Midbrain (tissue), 1 donor: ENCODE results near the gene PRLR.

Experiments
- DNase-seq: peaks from one replicate; lab custom pipeline; 2025; lab: John Stamatoyannopoulos, UW

PRLR gene

DNA sequence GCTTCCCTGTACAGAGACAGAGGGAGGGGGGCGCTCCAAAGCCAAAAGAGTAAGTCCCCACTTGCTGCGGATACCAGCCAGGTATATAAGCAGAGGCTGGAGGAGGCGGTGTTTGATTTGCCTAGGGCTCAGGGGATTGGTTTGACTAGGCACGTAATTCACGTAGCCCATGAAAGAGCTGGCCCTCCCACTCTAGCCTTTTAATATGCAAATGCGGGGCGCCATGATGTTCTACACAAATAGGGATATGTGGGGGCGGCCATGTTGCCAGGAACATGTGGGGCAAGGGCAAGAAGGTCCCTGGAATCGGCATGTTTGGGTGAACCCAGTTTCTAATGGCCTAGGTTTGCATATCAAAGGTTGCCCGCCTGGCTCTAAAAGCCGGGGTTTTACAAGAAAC lies 3.3 kb upstream of the PRLR start:
- no peak for DNase-seq

DNA sequence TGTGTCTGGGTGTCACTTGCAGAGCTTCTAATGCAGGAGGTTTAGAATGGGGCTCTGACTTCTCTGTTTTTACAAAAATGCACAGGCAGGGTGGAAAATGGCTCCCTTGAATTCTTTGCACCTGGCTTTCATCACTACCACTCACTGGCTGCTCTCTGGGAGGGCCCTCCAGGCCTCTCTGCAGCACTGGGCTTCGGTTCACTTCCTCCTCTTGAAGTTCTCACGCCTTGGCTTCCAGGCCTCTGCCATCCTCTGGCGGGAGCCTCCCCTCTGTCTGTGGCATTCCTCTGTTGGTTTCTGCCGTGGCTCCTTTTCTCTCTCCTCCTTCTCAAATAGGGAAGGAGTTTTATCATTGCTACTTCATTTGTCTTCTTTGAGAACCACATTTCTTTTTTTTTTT lies 2.8 kb upstream of the PRLR start:
- DNase-seq: no peak

DNA sequence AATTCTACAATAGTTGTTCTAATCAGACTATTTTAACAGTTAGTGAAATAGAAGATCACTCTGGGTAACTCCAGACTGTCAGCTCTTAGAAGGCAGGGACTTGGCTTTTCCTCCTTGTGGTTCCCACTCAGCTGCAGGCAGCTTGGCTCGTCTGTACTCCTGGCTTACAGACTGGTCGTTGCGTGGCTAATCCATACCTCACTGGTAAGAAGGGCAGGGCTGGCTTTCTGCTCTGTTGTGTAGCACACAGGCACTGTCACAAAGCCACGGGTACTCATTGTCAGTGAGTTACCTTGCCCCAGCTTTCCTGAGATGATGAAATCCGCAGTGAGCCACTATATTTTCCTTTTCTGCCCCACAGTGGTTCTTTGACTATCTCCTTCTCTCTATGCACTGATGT lies 1.8 kb upstream of the PRLR start:
- DNase-seq: no peak

DNA sequence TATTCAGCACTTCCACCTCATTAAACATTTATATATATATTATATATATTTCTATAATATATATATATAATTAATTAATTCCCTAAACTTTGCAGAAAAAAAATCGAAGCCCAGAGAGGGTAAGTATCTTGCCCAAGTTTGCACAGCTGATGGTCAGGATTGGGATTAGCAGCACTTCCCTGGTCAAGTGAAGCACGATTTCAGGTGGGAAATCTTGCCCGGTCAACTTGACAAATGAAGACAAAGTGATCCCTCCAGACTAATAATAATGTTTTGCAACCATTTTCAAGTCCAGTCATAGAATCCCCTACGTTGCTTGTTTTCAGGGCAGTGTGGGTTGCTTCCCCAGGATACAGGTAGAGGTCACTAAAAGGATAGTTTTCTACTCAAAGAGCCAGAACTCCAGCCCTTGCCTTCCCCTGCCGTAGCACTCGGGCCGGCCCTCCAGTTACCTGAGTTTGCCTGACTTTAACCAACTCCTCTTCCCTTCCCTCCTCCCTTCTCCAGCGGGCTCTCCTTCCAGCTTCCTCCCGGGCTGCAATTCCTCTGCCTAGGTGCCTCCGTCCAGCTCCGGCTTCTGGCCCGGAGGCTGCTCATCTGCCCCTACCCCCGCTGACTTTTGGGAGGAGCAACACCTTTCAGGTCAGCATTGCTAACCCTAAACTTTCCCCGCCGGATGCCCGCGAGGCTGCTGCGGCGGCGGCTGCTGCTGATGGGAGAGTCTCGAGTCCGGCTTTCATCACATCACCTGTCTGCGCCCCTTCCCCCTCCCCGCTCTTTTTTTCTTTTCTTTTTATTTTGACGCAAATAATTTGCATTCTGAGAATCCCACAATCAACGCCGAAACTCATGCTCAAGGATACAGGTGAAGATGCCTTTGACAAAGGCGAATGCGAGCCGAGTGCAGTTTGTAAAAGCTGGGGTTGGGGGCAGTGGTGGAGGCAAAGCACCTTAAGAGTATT lies 930 bp downstream of the PRLR start:
- no peak for DNase-seq

DNA sequence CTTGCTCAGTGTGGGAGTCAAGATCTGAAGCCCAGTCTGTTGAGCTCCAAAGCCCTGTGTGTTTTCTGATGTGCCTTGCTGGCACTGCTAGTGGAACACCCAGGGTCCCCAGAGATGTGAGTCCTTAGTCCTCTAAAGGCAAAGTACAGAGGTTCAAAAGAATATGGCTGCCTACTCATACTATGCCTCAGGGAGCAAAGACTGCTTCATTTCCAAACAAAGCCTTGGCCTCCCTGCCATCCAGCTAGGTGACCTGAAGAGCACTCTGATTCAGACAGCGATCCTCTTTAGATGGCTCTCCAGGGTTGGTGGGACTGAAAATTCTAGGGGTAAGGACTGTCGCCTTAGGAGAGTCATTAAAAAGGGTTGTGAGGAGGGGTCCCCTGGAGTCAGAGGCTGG lies 2.0 kb downstream of the PRLR start:
- DNase-seq: no peak

DNA sequence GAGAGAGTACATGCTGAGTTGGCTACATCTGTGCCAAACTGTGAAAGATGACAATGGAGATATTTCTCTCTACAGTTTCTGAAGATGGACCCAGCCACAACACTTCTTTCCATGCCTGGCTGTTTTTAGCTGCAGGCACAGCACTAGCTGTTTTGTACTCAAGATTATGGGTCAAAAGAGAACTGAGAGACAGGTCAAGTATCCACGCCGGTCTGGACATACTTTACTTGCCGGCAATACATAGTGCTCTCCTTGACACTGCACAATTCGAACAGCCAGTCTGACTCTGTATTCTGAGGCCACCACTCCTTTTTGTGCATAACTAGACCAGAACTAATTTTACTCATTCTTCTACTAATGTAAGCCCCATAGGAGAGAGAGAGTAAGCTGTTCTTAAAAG lies 2.6 kb downstream of the PRLR start:
- DNase-seq: no peak

DNA sequence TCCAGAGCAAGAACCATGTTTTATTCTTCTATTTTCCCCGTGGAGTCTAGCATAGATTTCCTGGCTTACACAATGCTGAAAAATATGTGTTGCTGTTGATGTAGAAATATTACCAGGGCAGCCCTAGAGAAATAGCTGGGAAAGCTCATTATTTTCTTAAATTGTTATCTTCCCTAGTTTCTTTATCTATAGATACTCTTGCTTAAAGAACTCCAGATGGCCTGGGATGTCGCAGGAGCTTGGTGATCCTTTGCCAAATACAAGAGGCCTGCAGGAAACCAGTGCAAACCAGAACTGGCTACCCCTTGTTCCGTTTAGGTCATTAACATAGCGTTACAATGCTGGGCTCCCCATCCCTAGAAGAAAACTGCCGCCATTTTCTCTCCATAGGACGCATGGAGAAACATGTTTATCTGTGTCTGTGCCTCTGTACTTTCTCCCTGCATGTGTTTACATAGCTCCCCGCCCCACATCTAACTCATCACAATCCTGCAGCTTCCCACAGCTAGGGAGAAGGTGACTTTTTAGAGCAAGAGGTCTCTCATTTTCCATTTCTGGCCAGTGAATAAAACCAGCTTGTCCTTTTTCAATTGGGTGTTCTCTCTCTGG lies 6.4 kb downstream of the PRLR start:
- no peak for DNase-seq

DNA sequence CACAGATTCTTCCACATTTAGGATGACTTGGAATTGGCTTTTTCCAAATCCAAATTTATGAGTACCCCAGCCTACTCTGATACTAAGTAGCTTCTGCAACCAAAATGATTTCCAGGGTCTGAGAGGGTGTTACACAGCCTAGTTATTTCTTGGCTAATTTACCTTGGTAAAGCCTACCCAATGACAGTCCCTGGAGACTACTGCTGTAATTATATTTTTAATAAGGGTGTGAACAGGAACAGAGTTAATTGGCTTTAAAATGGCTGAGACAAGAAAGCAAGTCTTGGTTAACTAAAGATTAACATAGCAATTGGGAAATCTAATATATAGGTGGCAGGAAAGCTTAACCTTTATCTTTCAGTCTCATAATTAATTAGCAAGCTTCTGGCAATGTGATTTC lies 9.3 kb downstream of the PRLR start:
- DNase-seq: no peak

DNA sequence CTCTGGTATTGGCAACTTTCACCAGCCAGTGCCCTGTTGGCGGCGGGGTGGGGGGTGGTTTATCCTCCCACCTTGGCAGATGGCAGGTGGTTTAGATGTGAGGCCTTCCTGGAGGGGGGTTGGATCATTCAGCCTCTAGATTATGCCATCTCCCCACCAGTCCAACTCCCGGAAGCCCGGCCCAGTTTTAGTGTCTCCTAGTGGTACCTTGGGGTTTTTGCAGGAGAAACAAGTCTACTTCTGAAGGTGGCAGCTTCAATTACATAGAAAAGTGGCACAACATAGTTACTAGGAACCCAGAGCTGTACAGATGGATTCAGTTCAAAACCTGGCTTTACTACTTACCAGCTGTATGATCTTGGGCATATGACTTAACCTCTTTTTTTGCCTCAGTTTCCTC lies 11.3 kb downstream of the PRLR start:
- no peak for DNase-seq

DNA sequence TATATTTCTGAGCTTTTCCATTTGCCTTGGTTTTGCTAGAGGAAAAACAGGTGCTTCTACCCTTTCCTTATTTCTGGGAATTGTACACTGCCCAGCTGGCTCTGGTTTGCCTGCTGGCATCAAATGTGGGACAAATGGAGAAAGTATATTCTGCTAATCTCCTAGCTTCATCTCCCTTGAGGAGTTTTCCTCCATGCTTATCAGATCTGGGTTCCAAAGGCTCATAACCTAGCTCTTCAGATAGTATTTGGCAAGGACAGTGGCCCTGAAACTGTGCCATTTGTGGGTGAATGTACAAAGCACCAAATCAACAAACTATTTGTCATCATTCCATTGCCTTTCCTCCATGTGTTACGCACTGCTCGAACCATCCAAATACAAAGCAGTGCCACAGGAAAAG lies 16.2 kb downstream of the PRLR start:
- no peak for DNase-seq

DNA sequence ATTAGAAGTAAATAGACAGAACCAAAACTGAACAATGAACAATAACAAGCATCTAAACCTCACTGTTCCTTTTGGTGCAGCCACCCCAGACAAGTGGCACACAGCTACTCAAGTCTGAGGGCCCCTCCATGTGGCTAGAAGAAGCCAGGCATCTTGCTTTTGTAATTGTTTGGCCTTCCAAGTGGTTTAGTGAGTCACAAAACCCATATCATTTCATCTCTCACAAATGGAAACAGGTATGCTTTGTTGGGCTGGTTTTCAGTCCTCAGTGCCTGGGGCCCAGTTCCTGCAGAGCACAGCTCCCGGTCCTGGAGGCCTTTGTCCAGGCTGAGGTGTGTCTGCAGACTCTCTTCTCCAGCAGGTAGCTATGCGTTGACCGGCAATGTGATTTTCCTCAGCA lies 16.7 kb downstream of the PRLR start:
- DNase-seq: no peak

DNA sequence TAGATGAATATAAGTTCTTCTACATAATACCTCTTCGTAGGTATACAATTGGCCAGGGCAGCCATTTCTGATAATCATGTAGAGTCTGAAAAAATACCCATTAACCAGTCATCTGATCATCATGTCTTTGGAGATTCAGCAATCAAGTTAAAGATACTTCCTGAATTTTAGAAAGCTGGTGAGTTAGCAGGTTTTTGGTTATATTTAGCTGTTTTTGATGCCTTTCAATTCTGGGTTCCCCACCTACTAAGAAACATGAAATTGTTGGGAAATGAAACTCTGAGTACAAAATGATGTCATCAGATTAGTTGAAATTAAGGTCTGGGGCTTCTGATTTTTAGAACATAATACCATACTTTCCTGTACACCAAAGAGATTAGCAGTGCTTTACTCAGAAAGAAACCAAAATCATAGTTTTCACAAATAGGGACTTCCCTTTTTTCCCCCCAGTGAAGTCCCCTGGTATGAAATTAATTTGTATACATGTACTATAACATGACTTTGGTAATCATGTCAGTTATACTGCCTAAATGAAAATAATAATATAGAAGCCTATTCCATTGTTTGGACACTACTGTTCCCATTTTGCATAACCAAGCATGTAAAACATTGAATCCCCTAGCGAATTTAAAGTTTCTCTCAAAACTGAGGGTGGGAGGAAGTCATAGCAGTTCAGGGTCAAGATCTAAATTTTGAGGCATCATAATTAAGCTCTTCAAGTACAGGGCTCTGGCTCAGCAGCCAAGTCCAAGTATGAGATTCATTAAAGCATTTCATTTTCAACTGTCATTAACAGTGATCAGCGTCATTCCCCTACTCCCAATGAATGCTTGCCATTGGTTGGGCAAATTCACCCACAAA lies 17.9 kb downstream of the PRLR start:
- DNase-seq: no peak

DNA sequence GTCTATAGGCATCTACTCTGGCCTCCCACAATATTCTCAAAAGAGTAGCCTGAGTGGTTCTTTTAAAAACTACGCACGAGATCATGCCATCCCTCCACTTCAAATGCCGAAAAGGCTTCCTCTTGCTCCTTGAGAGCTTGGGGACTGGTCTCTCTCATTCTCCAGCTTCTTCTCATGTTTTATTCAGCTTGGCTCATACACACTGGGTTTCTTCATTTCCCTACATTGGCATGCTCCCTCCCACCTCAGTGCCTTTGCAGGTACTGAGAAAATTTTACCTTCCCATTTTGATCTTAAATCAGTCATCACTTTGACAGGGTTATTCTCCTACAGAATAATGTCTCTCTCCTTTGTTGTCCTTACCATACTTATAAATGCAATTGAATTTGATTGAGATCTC lies 20.4 kb downstream of the PRLR start:
- no peak for DNase-seq

DNA sequence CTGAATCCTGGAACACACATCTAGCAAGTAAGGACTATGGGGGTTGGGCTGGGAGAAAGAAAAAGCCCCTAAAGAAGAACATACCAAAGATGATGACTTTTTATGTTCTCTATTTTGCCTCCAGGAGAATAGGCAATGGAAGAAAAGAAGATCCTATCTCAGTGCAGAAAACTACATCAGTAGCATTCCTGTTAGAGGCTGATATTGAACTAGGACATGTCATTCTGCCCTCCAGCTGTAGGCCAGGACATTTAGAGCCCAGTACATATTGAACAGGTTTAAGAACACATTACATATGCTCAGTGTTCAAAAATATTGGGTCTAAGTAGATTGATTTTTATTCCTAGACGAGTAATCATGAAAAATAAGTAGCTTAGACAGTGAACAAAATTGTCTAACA lies 24.7 kb downstream of the PRLR start:
- no peak for DNase-seq

DNA sequence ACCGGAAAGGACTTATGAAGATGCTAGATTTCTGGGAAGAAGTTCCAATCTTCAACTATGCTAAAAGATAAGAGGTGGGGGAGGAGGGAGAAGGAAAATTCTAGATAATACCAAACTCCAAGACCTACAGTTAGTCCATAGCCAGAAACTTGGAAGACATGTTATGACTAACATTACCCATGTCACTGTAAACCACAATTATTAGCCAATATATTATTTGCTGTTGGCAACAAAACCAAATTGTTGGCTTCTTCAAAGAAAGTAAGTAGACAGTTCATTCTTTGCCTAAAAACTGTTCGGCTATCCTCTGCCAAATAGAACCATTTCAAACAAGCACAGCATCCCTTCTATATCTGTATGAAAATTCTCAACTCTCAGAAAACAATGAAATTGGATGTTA lies 25.1 kb downstream of the PRLR start:
- no peak for DNase-seq

DNA sequence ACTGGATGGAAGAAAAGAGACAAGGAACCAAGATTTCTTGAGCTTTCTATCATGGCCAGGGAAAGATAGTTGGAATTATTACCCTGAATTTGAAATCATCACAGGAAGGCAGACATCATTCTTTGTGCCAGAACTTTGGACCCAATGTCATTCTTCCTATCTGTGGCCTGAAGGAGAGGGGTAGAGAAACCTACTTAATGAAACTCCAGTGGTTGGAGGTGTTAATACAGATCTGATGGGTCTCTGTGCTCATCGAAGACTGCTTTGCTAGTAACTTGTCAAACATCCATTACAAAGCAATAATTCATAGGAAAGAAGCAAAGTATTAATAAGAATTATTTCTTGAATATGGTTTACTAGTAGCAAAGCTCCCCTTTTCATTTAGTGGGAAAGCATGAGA lies 26.9 kb downstream of the PRLR start:
- no peak for DNase-seq

DNA sequence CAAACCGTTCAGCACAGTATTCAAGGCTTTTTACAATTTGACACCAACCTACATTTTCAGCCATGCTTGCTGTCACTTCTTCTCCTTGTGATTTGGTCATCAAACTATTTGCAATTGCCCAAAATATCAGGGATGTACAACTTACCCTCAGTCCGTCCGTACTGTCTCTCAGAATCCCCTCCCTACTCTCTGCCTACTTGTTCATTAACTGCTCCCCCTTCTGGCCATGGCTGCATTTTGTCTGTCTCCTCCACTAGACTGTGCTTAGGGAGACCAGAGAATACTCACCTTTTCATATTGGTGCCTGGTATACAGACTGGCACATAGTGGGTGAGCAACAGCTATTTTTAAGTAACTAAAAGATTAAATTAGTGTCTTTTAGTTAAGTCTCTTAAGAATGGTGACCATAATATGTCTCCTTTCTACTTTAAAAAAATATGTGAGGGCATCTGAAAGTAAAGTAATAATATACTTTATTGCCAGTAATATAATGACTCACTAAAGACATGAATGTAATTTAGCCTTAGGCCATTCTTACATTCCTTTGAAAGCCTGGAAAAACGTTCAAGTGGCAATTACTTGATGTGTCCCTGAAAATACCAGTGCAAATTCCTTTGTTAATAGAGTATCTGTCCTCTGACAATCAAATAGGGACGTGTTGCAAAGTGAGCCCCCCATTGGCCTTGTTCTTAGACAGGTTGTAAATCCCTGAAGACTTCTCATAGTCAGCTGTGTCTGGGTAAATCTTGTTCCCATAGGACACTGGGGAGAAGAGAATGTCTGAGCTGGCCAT lies 27.8 kb downstream of the PRLR start:
- DNase-seq: no peak

DNA sequence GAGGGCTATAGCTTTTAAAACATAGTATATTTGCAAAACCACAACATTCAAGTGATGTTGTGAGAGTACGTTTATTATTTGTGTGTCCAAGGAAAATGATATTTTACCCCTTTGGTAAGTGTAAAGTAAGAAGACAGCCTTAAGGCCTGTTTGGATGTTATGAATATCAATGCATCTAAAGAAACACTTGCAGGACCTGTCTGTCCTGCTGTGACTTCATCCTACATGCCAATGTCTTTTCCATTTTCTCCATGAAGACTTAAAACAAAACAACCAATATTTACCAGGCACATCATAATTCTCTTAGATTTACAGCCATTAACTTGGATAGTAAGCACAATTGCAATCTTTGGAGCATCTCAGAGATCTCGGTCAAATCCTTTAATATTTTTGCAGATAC lies 29.0 kb downstream of the PRLR start:
- DNase-seq: no peak

DNA sequence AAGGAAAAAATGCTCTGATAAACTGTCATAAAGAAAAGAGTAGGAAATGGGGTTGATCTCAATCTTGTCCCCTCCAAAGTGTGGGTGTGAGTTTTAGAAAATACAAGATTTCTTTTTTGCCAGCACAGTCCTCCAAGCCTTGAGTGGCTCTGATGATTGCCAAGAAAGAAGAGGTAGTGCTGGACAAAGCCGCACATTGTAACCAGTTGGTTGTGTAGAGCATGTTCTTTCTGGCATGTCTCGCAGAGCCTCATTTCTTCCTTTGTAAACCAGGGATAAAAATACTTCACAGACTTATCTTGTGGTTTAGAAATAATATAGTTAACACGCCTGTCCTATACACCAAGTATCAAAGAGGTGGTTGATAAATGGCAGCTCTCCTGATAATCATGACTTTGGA lies 30.4 kb downstream of the PRLR start:
- DNase-seq: no peak

DNA sequence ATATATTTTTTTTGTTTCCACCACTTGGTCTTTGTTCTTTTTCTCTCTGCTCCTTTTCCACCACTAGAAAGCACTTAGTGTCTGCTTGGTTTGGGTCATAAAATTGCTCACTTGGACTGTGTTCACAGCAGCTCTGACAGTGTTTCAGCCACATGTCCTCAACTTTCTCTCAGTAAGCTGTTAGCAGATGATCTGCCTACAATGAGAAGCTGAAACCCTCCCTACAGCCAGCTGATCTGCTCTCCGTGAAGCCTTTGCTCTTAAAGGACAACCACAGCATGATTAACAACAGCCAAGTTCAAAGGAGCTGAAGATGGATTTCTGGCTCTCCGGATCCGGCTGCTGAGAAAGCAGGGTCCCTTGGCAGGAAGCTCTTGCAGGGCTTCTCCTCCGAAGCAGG lies 31.6 kb downstream of the PRLR start:
- DNase-seq: no peak

DNA sequence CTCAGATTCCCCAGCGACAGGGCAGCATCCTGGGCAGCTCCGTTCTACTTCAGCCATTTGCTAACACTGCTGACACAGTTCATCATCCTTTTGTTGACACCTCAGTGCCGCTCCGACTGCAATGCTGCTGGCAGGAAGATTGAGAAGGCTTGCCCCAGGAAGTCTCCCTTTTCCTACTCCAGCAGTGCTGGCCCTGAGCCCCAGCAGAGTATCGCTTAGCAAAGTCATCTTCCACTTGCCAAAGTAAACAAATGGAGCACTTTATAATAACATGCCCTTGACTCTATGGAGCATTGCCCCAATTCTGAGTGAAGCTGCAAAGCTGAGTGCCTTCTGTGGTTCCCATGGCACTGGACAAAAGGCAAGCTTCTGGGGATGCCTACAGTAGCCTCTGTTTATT lies 32.2 kb downstream of the PRLR start:
- DNase-seq: no peak

DNA sequence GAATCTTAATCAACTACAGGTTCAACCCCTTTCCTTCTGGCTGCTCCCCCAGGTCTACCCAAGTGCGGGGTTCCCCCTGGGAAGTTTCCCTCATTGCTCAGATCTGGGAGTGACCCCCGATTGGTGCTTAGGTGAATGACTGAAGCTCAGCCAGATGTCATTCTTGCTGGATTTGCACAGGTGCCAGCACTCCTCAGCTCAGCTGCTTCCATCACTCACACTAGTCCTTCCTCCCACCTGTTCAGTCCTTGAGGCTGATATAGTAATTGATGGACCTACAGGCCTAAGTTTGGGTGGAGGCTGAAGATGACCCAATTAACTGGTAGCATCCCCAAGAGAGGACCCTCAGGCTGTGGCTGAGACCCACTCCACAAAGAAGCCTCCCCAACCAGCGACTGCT lies 32.9 kb downstream of the PRLR start:
- DNase-seq: no peak
